Suprapubic skin (tissue), 4 donors: ENCODE results near the gene CORO1C. TPM values are rescaled to one million over a fixed set of nuclear protein-coding genes. Genes with fewer than 3 reads are reported as not detected.

Source experiments
- DNase-seq, 2 donors: peaks; one replicate each; pipeline ENCODE4 v3.0.0-alpha.2; 2019; ENCODE audit warnings: low spot score in 2 of 2
- H3K27ac ChIP-seq: fragments of 200-600 bp; sonication (generic); one replicate; pipeline ENCODE4 v1.5.1; 2019
- H3K27me3 ChIP-seq: fragments of 200-600 bp; sonication (generic); one replicate; pipeline ENCODE4 v1.5.1; 2019
- H3K36me3 ChIP-seq: fragments of 200-600 bp; sonication (generic); one replicate; pipeline ENCODE4 v1.5.1; 2019
- H3K4me1 ChIP-seq: fragments of 200-600 bp; sonication (generic); one replicate; pipeline ENCODE4 v1.5.1; 2019
- H3K4me3 ChIP-seq: fragments of 200-600 bp; sonication (generic); one replicate; pipeline ENCODE4 v1.5.1; 2019; ENCODE audit warnings: mild to moderate bottlenecking
- H3K9me3 ChIP-seq: fragments of 200-600 bp; sonication (generic); one replicate; pipeline ENCODE4 v1.5.1; 2019
- EP300 ChIP-seq: sonication (generic); formaldehyde crosslinking; IDR thresholded peaks from one replicate; pipeline ENCODE4 v1.6.1; 2017; ENCODE audit warnings: antibody characterized with exemption
- POLR2A ChIP-seq, 2 donors: fragments of 450-650 bp; IDR thresholded peaks; one replicate each; pipeline ENCODE4 v1.6.1; 2017; ENCODE audit warnings: antibody characterized with exemption in 2 of 2, mild to moderate bottlenecking in 2 of 2, moderate library complexity in 2 of 2
- POLR2AphosphoS5 ChIP-seq, 3 donors: sonication (generic); formaldehyde crosslinking; IDR thresholded peaks; one replicate each; pipeline ENCODE4 v1.6.1; 2017; ENCODE audit warnings: antibody characterized with exemption in 3 of 3
- WGBS: methylation state at CpG from one replicate; pipeline ENCODE4 v1.1.5; 2018; 5-methylcytosine and 5-hydroxymethylcytosine counted together
- total RNA-seq, 4 donors: library from RNA; depleted of rRNA; stranded (reverse); fragments of >200 nt; gene quantifications; one replicate each; pipeline ENCODE4 v1.1.0, GENCODE V29; 2016
- TF ChIP-seq, protein P1 (sequence below), 2 donors: fragments of 200-600 bp in 1 of 2; fragments of 450-650 bp in 1 of 2; sonication (generic) in 1 of 2; IDR thresholded peaks; one replicate each; pipeline ENCODE4 v1.5.1; 2016 to 2019; ENCODE audit warnings: antibody characterized with exemption in 2 of 2, mild to moderate bottlenecking in 1 of 2, moderate library complexity in 1 of 2

CORO1C gene
- total RNA-seq, 4 donors from 2014 or later, result 117 to 175 (median 142) TPM

DNA sequence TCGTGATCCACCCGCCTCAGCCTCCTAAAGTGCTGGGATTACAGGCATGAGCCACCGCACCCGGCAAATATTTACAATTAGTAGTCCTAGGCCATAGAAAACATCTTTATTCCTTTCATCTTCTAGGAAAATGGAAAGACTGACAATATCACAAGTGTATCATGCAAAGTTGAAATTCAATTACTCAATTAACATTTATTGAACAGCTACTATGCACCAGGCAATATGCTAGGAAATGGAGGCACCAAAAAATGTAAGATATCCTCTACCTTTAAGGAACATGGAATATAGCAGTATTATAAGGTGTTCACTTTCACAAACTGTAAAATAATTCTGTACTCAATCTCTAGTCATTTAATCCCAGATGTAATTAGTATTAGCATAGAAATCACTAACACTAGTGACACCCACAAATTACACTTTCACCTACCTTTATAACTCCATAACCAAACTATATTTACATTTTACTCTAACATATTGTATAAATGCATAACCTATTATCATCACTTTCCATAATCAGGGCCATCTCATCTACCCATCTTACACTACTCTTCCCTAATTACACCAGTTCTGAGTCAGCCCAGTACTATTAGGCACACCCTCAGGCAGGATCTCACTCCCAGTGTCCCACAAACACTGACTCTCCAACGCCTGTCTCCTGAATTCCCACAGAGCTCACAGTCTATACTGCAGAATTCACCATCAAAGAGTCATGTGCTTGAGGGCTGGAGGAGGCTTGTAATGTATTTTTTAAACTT lies 10.4 kb downstream of the CORO1C start:
- no peaks in the 10 kb centered on the region for H3K9me3 ChIP-seq
- H3K4me1 ChIP-seq, result peaks cover 58% of the 10 kb centered on the region
- no peak overlapping the region for H3K4me3 ChIP-seq
- WGBS, result 81% methylated on average over 5 of the region's 5 CpGs
- H3K36me3 ChIP-seq, result no peaks in the 10 kb centered on the region
- TF ChIP-seq POLR2A (IDR thresholded peaks at IDR 0.05) (no peak), POLR2AphosphoS5 (IDR thresholded peaks at IDR 0.05) (no peak), EP300 (no peak)
- TF ChIP-seq, protein P1, sequence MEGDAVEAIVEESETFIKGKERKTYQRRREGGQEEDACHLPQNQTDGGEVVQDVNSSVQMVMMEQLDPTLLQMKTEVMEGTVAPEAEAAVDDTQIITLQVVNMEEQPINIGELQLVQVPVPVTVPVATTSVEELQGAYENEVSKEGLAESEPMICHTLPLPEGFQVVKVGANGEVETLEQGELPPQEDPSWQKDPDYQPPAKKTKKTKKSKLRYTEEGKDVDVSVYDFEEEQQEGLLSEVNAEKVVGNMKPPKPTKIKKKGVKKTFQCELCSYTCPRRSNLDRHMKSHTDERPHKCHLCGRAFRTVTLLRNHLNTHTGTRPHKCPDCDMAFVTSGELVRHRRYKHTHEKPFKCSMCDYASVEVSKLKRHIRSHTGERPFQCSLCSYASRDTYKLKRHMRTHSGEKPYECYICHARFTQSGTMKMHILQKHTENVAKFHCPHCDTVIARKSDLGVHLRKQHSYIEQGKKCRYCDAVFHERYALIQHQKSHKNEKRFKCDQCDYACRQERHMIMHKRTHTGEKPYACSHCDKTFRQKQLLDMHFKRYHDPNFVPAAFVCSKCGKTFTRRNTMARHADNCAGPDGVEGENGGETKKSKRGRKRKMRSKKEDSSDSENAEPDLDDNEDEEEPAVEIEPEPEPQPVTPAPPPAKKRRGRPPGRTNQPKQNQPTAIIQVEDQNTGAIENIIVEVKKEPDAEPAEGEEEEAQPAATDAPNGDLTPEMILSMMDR (IDR thresholded peaks at IDR 0.05), result no peak
- no peak overlapping the region for H3K27ac ChIP-seq
- DNase-seq, result no peak
- no peaks in the 10 kb centered on the region for H3K27me3 ChIP-seq

DNA sequence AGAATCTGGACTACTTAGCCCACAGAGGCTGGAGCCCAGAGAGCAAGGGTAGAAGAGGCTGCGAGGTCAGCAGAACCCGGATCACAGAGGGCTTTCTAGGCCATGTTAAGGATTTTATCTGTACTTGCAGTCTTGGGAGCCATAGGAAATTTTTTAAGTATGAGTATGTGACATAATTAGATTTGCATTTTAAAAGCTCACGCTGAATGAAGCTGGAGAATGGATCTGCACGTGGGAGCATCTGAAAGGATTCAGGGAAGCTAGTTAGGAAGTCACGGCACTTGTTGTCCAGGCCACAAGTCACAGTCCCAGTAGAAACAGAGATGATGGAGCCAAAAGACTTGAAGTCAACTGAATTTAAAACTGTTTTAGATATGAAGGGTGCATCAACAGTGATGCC lies 14.1 kb downstream of the CORO1C start:
- no peak overlapping the region for H3K4me3 ChIP-seq
- no peaks in the 10 kb centered on the region for H3K27me3 ChIP-seq
- DNase-seq, result no peak
- TF ChIP-seq POLR2A (IDR thresholded peaks at IDR 0.05) (no peak), POLR2AphosphoS5 (IDR thresholded peaks at IDR 0.05) (no peak), EP300 (no peak)
- TF ChIP-seq, protein P1 (IDR thresholded peaks at IDR 0.05), result no peak
- peaks cover 50% of the 10 kb centered on the region for H3K4me1 ChIP-seq
- no peak overlapping the region for H3K27ac ChIP-seq
- H3K36me3 ChIP-seq, result no peaks in the 10 kb centered on the region
- 72% methylated on average over 5 of the region's 5 CpGs for WGBS
- no peaks in the 10 kb centered on the region for H3K9me3 ChIP-seq

DNA sequence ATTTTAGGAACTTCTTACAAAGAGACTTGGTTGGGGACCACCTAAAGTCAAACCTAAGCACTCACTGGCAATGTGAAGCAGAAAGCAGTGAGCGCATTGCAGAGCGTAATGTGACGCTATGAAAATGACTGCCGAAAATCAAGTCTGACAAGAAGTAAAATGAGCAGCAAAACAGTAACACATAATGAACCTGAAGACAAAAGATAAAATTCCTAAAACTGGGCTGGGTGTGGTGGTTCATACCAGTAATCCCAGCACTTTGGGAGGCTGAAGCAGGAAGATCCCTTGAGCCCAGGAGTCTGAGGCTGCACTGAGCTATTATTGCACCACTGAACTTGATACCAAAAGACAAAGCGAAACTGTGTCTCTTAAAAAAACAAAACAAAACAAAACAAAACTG lies 16.5 kb downstream of the CORO1C start:
- no peaks in the 10 kb centered on the region for H3K9me3 ChIP-seq
- TF ChIP-seq POLR2A (IDR thresholded peaks at IDR 0.05) (no peak), EP300 (no peak), POLR2AphosphoS5 (IDR thresholded peaks at IDR 0.05) (no peak)
- DNase-seq, result no peak

DNA sequence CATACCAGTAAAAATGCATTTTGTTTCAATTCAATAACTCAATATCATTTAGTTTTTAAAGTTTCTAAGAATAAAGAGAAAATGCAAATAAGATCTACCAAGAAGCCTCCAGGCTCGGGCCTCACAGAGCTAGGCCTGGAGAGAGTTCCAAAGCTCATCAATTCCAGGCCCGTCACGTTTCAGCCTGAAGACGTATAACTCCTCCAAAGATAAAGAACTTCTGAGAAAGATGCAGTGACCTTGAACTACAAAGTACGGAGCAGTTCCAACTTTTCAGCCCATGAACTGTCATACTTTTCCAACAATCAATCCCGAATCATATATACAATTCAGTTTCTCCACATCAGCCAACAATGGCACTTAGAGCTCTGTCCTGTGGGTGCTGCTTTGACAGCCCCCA lies 17.8 kb downstream of the CORO1C start:
- 44% methylated on average over 6 of the region's 6 CpGs for WGBS
- Histone ChIP-seq H3K27ac (no peak overlapping the region), H3K27me3 (no peaks in the 10 kb centered on the region), H3K9me3 (no peaks in the 10 kb centered on the region), H3K36me3 (no peaks in the 10 kb centered on the region), H3K4me3 (no peak overlapping the region), H3K4me1 (peaks cover 45% of the 10 kb centered on the region)
- TF ChIP-seq, protein P1 (IDR thresholded peaks at IDR 0.05), result no peak
- TF ChIP-seq POLR2AphosphoS5 (IDR thresholded peaks at IDR 0.05) (no peak), POLR2A (IDR thresholded peaks at IDR 0.05) (no peak)
- DNase-seq, result no peak

More for the DNA sequence above, 16.5 kb downstream of the CORO1C start:
- H3K27me3 ChIP-seq, result no peaks in the 10 kb centered on the region
- no peak overlapping the region for H3K27ac ChIP-seq
- H3K4me3 ChIP-seq, result no peak overlapping the region
- peaks cover 37% of the 10 kb centered on the region for H3K4me1 ChIP-seq
- 89% methylated on average over 5 of the region's 5 CpGs for WGBS
- no peaks in the 10 kb centered on the region for H3K36me3 ChIP-seq

DNA sequence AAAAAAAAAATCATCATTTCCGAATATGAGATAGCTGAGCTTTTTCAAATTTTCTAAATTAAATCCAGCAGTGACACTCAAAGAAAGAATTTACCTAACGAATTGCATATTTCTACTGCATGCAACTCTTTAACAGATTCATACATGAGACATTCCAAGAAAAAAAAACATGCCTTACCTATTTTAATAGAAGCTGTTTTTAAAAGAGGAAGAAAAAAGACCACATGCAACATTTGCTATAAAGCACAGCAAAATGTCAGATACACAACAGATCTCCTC lies 18.5 kb downstream of the CORO1C start:
- no peaks in the 10 kb centered on the region for H3K36me3 ChIP-seq
- H3K4me3 ChIP-seq, result no peak overlapping the region
- no peaks in the 10 kb centered on the region for H3K27me3 ChIP-seq
- peaks cover 45% of the 10 kb centered on the region for H3K4me1 ChIP-seq
- no peak for TF ChIP-seq POLR2A (IDR thresholded peaks at IDR 0.05)
- TF ChIP-seq POLR2AphosphoS5 (IDR thresholded peaks at IDR 0.05), result no peak
- no peak for TF ChIP-seq EP300
- TF ChIP-seq, protein P1 (IDR thresholded peaks at IDR 0.05), result no peak
- 4% methylated on average over 2 of the region's 2 CpGs for WGBS
- no peaks in the 10 kb centered on the region for H3K9me3 ChIP-seq
- DNase-seq, result no peak
- no peak overlapping the region for H3K27ac ChIP-seq
